NCI-H1436 (cell line): ENCODE data around the gene ART5.

ENCODE experiments used
- DNase-seq: peaks from one replicate; lab custom pipeline; 2025; lab: John Stamatoyannopoulos, UW

The ART5 gene, protein sequence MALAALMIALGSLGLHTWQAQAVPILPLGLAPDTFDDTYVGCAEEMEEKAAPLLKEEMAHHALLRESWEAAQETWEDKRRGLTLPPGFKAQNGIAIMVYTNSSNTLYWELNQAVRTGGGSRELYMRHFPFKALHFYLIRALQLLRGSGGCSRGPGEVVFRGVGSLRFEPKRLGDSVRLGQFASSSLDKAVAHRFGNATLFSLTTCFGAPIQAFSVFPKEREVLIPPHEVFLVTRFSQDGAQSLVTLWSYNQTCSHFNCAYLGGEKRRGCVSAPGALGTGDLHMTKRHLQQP

DNA sequence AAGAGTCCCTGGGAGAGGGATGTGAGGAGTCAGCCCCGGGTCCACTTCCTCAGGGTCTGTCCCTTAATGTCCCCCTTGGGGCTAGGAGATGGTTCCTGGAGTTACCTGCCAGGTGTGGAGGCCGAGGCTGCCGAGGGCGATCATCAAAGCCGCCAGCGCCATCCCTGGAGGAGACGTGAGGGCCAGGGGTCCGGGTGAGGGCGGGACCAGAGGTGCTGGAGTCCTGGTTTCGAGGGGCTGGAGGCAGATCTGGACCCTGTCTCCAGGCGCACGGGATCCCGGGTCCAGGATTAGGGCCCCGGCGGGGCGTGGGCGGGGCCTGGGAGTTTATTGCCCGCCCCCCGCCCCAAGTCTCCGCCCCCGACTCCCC, at the start of gene ART5:
Gene ART5 (minus strand): TSS at position 292 of the 370 bp plus-strand sequence. CDS start 130 bp downstream, at position 162.
- no peak for DNase-seq

DNA sequence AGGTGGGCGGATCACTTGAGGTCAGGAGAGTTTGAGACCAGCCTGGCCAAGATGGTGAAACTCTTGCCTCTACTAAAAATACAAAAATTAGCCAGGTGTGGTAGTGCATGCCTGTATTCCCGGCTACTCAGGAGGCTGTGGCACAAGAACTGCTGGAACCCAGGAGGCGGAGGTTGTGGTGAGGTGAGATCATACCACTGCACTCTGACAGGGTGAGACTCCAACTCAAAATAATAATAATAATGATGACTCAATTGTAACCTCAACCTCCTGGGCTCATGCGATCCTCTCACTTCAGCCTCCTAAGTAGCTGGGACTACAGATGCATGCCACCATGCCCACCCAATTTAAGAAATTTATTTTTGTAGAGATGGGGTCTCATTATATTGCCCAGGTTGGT, 45.0 kb upstream of the ART5 start:
- no peak for DNase-seq

GRCh38 chr11:3685923-3686322, 44.1 kb upstream of the ART5 start:
- DNase-seq = no peak

- DNase-seq = no peak
Observed at GRCh38 chr11:3684819-3685172, 43.0 kb upstream of the ART5 start.

- no peak for DNase-seq
Observed at GRCh38 chr11:3684129-3684818, 42.5 kb upstream of the ART5 start.

DNA sequence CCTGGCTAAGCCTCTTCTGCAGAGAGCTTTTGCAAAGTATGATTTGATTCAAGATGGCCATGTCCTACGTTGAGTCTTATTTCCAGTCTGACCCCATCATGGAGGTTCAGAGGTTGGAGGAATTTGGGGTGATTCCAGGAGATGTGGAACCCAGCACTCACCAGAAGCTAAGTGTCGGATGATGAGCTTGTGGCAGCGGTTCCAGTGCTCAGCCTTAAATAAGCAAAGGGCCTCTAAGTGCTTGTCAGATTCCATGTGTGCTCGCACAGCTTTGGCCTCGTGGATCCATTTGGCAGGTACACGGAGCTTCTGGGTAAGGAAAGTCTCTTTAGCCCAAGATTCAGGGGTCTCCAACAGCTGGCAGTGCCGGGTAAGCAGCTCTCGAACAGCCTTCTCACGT, 41.2 kb upstream of the ART5 start:
- DNase-seq = no peak

DNA sequence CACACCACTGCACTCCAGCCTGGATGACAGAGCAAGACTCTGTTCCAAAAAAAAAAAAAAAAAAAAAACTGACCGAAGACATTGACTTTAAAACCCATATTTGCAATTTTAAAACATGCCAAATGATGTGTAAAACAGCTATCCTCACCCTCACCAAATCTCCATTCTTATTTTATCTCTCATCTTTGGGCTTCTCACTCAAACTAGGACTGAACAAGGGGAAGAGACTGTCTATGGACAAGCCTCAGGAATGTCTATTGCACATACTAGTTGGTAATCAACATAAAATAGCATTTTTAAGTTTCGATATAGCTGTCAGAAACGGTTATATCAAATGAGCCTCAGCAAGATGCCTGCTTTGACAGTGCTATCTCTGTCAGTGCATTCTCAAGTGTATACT, 37.3 kb upstream of the ART5 start:
- no peak for DNase-seq

DNA sequence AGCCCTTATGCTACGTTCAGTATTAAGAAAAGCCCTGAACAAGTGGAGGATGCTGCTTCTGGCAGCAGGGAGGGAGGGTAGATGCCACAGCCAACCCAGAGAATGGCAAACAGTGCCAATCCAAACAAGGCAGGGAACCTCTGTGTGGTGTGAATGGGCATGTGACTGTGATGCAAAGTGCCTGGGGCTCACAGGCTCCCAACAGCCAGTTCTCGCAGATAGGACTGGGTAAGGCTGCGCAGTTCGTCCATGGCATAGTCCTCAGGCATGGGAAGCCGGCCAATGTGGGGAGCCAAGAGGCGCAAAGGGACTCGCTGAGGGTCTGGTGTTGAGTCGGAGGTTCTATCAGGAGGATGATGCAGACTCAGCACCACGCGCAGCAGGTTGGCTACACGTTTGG, 34.2 kb upstream of the ART5 start:
- no peak for DNase-seq

- DNase-seq = no peak
Observed at GRCh38 chr11:3674189-3674588, 32.4 kb upstream of the ART5 start.

- peak; percentile 41 for DNase-seq
Observed at GRCh38 chr11:3671334-3672254, 29.8 kb upstream of the ART5 start, which contains the start of gene CHRNA10. CHRNA10 (minus strand) TSS chr11:3671384; CDS start chr11:3671312, 72 bp downstream.

GRCh38 chr11:3669742-3670183, 28.0 kb upstream of the ART5 start:
- no peak for DNase-seq

GRCh38 chr11:3669128-3669527, 27.3 kb upstream of the ART5 start:
- no peak for DNase-seq

- DNase-seq = no peak
Observed at GRCh38 chr11:3667149-3668035, 25.6 kb upstream of the ART5 start.

- no peak for DNase-seq
Observed at GRCh38 chr11:3666023-3666530, 24.3 kb upstream of the ART5 start.

DNA sequence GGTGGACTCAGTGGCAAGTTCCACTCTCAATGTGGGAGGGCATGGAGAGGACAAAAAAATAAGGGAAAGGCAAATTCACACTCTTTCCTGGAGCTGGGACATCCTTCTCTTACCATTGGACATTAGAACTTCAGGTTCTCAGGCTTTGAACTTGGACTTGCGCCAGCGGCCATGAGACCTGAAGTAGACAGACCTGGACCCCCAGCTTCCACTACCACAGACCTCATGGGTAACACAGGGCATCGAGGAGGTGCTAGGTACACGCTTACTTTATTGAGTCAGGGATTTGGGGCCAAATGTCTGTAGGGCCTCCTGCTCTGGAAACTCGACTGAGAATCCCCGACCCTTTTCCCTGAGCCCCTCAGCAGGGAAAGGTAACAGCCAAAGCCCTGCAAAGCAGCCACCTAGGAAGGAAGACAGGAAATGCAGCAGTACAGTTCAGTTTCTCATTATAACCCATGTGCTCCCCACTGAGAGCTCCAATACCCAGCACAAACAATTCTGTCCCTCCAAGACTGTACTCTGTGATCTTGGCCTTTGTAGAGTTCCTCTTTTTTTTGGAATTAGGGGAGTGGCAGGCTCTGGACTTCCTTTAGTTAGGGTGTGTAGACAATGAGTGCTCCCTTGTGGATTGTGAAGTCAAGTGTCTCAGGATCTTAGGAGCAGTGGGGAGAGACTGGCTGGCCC, 23.7 kb upstream of the ART5 start:
- no peak for DNase-seq

DNA sequence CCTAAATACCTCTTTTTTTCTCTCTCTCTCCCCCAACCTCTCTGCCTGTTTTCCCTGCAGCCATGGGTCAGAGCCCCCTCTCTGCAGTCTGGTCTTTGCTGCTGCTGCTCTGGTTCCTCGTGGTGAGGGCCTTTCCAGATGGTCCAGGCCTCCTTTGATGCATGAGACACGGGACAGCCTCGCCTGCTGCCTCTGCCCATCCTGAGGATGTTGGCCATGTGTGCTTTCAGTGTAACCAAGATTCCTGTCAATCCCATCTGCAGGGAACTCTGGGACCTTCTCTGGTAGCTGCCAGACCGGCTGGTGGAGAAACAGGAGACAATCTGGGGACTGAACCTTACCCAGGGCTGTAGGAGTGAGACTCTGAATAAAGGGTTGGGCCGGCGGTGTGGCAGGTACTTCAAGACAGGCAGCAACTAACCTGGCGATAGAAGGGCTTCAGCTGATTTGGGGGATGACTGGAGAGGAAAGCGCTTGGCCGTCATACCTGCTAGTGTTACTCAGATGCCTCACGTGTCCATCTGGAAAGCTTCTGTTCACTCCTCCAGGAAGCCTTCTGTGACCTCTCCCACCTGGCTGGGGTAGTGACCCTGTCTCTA, 22.3 kb upstream of the ART5 start:
- no peak for DNase-seq

DNA sequence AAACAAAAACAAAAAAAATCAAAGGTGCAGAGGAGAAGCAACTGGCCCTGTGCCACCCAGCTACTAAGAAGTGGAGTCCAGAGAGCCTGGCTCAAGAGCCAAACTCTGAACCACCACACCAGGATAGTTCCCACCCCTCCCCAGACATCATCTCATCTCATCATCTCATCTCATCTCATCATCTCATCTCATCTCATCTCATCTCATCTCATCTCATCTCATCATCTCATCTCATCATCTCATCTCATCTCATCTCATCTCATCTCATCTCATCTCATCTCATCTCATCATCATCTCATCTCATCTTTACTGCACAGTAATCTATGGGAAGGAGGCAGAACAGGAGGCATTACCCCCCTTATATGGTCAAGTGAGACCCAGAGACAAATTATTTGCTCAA, 21.1 kb upstream of the ART5 start:
- DNase-seq = no peak

- DNase-seq = no peak
Observed at GRCh38 chr11:3660960-3661359, 19.2 kb upstream of the ART5 start.

GRCh38 chr11:3659595-3660515, 18.1 kb upstream of the ART5 start:
- no peak for DNase-seq
